Stimulated activated CD8-positive, alpha-beta memory T cell treated with anti-CD3 and anti-CD28 coated beads, Interleukin-15, amount 100 ng/mL, for 24 hours (primary cell): ENCODE data around the gene DCTN3.

Source experiments
- DNase-seq: peaks from one replicate; pipeline ENCODE4 v3.0.0-alpha.2; 2020; ENCODE audit warnings: low read depth

The DCTN3 gene

GRCh38 chr9:34573599-34574325 lies 46.5 kb downstream of the DCTN3 start:
- no peak for DNase-seq

- no peak for DNase-seq
Measured at GRCh38 chr9:34572628-34573027, 47.7 kb downstream of the DCTN3 start.

DNA sequence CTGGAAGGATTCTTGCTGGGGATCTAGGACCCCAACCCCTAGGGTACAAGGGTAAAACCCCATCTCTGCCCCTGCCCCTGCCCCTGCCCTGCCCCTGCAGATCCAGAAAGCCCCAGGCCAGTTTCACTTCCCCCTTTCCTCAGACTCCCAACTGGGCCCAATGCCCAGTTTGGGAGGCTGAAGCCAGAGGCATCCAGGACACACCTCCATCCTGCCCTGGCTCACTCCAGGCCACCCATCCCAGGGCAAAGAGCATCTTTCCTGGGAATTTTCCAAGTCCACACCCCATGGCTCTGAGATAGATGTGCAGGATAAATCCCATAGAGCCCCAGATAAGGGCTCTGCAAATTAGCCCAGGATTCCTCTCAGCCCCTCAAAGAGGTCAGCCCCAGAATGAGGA lies 48.2 kb downstream of the DCTN3 start:
- DNase-seq = no peak

- no peak for DNase-seq
Measured at GRCh38 chr9:34571481-34571810, 48.8 kb downstream of the DCTN3 start.

DNA sequence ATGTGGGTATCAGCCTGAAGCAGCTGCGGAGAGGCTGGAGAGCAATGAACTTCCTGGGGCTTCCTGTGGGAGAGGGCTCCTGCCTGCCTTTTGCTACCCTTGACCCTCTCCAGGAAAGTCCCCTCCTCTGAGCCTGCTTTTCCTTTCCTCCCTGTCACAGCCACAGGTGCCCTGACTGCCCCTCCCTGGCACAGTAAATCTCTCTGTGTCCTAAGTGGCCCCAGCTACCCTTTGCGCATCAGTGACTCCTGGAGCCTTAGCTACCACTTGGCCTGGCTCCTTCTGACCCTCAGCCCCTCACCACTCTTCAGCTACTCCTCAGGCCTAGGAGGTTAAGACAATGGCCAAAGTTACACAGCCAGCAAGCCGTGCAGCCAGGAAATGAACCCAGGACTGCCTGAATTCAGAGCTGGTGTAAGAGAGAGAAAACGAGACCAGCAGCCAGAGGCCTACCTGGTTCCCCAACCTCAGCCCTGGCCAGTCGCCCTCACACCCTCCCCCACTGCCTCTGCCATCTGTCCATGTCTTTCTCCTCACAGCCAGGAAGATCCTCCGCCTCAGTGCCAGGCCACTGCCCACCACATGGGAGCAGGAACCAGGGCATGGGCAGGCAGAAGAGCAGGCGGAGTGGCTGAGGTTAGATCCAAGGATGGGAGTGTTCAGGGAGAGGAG lies 49.4 kb downstream of the DCTN3 start:
- no peak for DNase-seq

- DNase-seq = no peak
Measured at GRCh38 chr9:34570376-34570775, 49.9 kb downstream of the DCTN3 start.

DNA sequence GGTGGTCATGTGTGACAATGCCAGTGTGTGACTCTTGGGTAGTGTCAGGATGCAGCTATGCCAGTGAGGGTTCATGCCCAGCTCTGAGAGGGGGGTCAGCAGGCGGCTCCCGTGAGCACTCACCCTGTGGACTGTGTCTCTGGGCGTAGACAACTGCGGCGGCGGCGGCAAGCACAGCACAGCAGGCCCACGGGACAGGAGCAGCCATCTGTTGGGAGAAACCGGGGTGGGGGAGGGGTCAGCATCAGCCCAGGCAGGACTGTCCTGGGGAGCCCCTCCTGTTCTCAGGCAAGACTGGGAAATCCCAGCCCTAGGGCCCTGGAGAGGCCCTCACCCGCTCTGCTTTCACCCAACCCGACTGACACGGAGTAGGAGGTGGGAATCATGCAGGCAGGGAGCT lies 51.5 kb downstream of the DCTN3 start:
- no peak for DNase-seq

- no peak for DNase-seq
Measured at GRCh38 chr9:34568133-34568532, 52.2 kb downstream of the DCTN3 start.

GRCh38 chr9:34566972-34567371 lies 53.3 kb downstream of the DCTN3 start:
- no peak for DNase-seq

GRCh38 chr9:34566322-34566721 lies 54.0 kb downstream of the DCTN3 start:
- no peak for DNase-seq

DNA sequence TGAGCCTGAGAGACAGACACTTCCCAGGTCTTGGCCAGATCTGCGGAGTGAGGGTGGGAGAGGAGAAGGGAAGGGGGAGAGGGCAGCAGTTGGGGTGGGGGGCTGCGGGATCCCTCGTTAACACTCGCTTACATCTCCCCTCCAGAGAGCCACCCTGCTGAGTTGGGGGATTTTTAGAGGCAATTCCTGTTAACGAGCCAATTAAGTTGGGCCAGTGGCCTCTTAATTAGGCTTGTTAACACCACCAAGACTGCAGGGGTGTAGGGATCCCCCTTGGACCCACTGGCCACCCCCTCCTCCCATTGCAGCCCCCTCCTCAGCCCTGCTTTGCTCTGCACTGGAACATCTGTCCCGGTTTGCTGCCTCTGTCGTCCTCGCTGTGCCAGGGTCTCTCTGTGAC lies 54.4 kb downstream of the DCTN3 start:
- no peak for DNase-seq

- no peak for DNase-seq
Measured at GRCh38 chr9:34564617-34565016, 55.7 kb downstream of the DCTN3 start.
